ENCODE measurements around the gene ZFYVE26.

DNA sequence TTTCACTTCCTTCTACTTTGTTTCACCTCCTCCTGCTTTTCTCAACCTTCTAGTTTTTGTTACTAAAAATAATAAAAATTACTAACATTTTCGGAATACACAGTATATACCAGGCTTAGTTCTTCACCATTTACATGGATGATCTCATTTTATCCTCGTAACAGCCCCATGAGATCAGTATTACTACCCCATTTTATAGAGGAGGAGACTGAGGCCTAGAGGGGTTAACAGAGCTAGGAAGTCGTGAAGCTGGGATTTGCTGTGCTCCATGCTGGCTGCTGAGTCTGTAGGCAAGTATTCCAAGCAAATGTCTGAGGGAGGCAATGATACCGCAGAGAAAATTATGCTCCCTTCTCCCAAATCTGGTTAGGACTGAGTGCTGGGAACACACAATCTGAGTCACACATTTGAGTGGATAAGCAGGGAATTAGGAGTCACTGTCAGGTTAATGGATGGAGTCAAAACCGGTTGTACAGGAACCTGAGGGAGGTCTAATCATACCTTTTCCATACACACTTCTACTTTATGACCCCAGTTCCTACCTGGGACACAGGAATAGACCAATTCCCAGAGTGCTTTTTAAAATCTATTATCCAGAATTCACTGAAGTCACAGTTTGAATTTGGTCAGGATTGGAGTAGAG is 51.1 kb downstream of the ZFYVE26 start:
- TF ChIP-seq POLR2AphosphoS5 (IDR thresholded peaks at IDR 0.05) (no peak), CTCF (IDR thresholded peaks at IDR 0.05) (no peak)

Data from upper lobe of left lung (tissue), 4 donors.